LNCAP (cell line): Measurements from ENCODE around the gene PVALEF.

Source experiments
- TF ChIP-seq, protein P1 (sequence below): fragments of 450-650 bp; IDR thresholded peaks from 2 replicates; pipeline ENCODE4 v1.5.1; 2017; ENCODE audit warnings: mild to moderate bottlenecking

Gene PVALEF

GRCh38 chr17:81136366-81136765 lies 28.9 kb upstream of the PVALEF start:
- TF ChIP-seq, protein P1, sequence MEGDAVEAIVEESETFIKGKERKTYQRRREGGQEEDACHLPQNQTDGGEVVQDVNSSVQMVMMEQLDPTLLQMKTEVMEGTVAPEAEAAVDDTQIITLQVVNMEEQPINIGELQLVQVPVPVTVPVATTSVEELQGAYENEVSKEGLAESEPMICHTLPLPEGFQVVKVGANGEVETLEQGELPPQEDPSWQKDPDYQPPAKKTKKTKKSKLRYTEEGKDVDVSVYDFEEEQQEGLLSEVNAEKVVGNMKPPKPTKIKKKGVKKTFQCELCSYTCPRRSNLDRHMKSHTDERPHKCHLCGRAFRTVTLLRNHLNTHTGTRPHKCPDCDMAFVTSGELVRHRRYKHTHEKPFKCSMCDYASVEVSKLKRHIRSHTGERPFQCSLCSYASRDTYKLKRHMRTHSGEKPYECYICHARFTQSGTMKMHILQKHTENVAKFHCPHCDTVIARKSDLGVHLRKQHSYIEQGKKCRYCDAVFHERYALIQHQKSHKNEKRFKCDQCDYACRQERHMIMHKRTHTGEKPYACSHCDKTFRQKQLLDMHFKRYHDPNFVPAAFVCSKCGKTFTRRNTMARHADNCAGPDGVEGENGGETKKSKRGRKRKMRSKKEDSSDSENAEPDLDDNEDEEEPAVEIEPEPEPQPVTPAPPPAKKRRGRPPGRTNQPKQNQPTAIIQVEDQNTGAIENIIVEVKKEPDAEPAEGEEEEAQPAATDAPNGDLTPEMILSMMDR = no peak

DNA sequence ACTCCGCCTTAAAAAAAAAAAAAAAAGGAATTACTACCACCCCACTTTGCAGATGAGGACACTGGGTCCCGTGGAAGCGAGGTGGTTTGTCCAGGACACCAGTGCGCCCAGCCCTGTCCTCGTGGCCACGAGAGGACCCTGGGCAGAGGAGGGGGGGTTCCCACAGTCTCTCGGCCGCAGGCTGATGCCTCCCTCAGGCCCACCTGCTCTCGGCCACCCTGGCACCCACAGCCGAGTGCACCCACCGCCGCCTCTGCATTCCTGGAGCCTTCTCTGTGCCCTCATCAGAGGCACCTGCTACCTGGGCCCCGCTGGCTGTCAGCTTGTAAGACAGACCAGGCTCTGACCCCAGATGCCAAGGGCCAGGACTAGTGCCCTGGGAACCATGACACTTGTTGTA lies 28.1 kb upstream of the PVALEF start:
- TF ChIP-seq, protein P1 = no peak

DNA sequence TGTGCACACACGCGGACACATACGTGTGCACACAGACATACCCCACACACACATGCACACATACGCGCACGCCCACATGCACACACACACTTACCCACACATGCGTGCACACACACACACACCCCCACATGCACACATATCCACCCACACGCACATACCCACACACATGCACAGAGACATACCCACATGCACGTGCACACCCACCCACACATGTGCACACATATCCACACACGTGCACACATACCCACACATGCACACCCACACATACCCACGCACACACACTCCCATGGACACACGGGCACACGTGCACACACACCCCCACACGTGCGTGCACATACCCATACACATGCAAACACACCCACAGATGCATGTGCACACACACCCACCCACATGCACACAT lies 27.2 kb upstream of the PVALEF start:
- TF ChIP-seq, protein P1 = no peak

DNA sequence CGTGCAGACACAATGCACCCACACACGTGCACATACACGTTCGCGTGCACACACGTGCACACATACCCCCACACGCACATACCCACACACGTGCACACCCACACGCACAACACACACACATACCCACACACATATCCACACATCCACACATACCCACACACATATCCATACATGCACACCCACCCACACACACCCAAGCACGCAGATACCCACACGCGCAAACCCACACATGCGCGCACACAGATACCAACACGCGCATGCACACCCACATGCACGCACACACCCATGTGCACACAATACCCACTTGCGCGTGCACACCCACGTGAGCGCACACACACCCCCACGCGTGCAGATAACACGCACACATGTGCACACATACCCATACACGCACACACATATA lies 26.8 kb upstream of the PVALEF start:
- TF ChIP-seq, protein P1 = no peak

- TF ChIP-seq, protein P1 = no peak
These were observed 25.9 kb upstream of the PVALEF start for GRCh38 chr17:81139428-81139827.

- TF ChIP-seq, protein P1 = no peak
These were observed 25.3 kb upstream of the PVALEF start for GRCh38 chr17:81140018-81140417.

DNA sequence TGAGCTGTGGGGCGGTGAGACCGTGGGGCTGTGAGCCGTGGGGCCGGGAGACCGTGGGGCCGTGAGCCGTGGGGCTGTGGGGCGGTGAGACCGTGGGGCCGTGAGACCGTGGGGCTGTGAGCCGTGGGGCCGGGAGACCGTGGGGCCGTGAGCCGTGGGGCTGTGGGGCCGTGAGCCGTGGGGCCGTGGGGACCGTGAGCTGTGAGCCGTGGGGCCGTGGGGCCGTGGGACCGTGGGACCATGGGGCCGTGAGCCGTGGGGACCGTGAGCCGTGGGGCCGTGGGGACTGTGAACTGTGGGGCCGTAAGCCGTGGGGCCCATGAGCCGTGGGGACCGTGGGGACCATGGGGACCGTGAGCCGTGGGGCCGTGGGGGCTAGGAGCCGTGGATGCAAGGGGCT lies 24.6 kb upstream of the PVALEF start:
- TF ChIP-seq, protein P1 = no peak
